ENCODE measurements around the gene SPATA3. TPM values are rescaled to one million over a fixed set of nuclear protein-coding genes. Genes with fewer than 3 reads are reported as not detected.
A peak's percentile ranks its signal among the peaks of the same experiment; 100 is the strongest.
"Not testable (repeated sequence)": the region's sequence is repeated elsewhere in the genome, so short reads cannot be mapped to it uniquely, and the experiment has no call there.

The SPATA3 gene
- total RNA-seq, 4 donors from 2014 or later, result not detected

DNA sequence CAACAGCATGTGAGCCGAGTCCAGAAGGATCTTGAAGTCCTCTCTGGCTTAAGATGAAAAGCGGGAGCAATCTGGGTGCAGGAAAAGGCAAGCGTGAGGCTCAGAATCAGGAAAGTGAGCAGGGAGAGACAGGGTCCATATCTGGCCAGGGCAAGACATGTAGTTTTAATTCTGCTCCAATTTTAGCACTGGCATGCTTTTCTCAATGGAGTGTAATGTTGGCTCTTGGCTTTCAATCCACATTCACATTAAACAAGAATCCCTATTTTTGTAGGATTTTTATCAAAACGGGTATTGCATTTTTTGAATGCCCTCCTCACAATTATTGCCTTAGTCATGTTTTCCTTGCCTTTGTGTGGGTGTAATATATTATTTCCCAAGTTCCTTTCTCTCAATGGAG lies 6.0 kb downstream of the SPATA3 start:
- no peak for TF ChIP-seq POLR2A (IDR thresholded peaks at IDR 0.05)
- TF ChIP-seq, protein P1, sequence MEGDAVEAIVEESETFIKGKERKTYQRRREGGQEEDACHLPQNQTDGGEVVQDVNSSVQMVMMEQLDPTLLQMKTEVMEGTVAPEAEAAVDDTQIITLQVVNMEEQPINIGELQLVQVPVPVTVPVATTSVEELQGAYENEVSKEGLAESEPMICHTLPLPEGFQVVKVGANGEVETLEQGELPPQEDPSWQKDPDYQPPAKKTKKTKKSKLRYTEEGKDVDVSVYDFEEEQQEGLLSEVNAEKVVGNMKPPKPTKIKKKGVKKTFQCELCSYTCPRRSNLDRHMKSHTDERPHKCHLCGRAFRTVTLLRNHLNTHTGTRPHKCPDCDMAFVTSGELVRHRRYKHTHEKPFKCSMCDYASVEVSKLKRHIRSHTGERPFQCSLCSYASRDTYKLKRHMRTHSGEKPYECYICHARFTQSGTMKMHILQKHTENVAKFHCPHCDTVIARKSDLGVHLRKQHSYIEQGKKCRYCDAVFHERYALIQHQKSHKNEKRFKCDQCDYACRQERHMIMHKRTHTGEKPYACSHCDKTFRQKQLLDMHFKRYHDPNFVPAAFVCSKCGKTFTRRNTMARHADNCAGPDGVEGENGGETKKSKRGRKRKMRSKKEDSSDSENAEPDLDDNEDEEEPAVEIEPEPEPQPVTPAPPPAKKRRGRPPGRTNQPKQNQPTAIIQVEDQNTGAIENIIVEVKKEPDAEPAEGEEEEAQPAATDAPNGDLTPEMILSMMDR (IDR thresholded peaks at IDR 0.05), result no peak
- Histone ChIP-seq H3K9me3 (no peaks in the 10 kb centered on the region), H3K27me3 (peaks cover 0 to 71% (median 0%) of the 10 kb centered on the region in 4 donors), H3K27ac (peak overlapping the region in 1 of 4 donors; percentile 3), H3K4me3 (no peak overlapping the region), H3K36me3 (no peaks in the 10 kb centered on the region), H3K4me1 (peaks cover 0 to 28% (median 4%) of the 10 kb centered on the region in 3 donors)
- intact Hi-C loops (cut with DNase I), result no loop called here
- 41 to 44% methylated on average over 4 of the region's 4 CpGs for WGBS, 2 donors
- DNase-seq, result no peak

DNA sequence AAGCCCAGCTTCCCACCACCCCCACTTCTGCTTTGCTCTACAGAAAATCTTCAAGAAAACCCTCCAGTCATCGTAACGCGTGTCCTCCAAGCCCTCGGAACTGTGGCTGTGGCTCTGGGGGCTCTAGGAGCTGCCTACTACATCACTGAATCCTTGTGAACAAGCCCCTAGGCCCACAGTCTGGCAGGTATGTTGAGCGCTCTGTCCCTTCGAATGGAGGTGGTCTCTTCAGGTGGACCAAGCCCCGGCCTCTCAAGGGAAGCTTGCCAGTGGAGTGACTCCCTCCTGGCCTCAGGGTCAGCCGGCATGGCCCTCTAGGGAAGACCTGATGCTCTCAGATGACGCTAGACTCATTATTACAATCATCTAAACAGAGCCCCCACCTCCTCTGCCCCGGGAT lies 6.7 kb downstream of the SPATA3 start:
- no peak overlapping the region for H3K4me3 ChIP-seq
- no peak for TF ChIP-seq POLR2A (IDR thresholded peaks at IDR 0.05)
- no peak overlapping the region for H3K27ac ChIP-seq
- peaks cover 0 to 69% (median 0%) of the 10 kb centered on the region in 4 donors for H3K27me3 ChIP-seq
- WGBS, 2 donors, result 74 to 82% methylated on average over 6 to 7 of the region's 10 CpGs
- no peak for DNase-seq
- intact Hi-C loops (cut with DNase I), result no loop called here
- H3K9me3 ChIP-seq, result no peaks in the 10 kb centered on the region
- H3K36me3 ChIP-seq, result no peaks in the 10 kb centered on the region
- peaks cover 0 to 35% (median 4%) of the 10 kb centered on the region in 3 donors for H3K4me1 ChIP-seq

DNA sequence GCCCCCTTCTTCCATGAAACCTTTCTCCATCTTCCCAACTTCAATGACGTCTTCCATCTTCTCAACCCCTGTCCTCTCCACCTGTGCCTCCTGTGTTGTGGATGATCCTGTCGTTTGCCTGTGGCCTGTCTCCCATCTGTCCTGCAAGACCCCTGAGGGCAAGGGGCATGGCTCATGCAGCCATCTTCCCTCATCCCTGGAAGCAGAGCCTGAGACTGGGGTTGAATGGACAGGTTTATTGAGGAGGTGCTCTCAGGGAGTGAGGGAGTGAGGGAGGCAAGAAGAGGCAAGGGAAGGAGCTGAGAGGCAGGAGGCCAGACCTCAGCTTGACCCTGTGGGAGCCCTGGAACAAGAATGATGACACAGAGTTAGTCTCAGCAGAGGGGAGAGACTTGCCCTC lies 7.3 kb downstream of the SPATA3 start:
- Histone ChIP-seq H3K4me3 (no peak overlapping the region), H3K9me3 (no peaks in the 10 kb centered on the region), H3K36me3 (no peaks in the 10 kb centered on the region), H3K4me1 (peaks cover 0 to 41% (median 4%) of the 10 kb centered on the region in 3 donors), H3K27ac (no peak overlapping the region), H3K27me3 (peaks cover 0 to 70% (median 0%) of the 10 kb centered on the region in 4 donors)
- intact Hi-C loops (cut with DNase I), result no loop called here
- WGBS, 2 donors, result 73 to 83% methylated on average over 2 of the region's 2 CpGs
- no peak for TF ChIP-seq POLR2A (IDR thresholded peaks at IDR 0.05)
- TF ChIP-seq, protein P1 (IDR thresholded peaks at IDR 0.05), result no peak
- no peak for DNase-seq

DNA sequence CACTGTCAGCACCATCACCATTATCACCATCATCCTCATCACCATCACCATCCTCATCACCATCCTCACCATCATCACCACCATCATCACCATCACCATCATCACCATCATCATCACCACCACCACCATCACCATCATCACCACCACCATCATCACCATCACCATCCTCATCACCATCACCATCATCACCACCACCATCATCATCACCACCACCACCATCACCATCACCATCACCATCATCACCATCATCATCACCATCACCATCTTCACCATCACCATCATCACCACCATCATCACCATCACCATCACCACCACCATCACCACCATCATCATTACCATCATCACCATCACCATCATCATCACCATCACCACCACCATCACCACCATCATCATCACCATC lies 9.0 kb downstream of the SPATA3 start:
- H3K27ac ChIP-seq; intact Hi-C loops (cut with DNase I); H3K36me3 ChIP-seq; DNase-seq; H3K4me3 ChIP-seq; H3K9me3 ChIP-seq: not testable (repeated sequence)
- H3K4me1 ChIP-seq, result peaks cover 0 to 43% (median 4%) of the 10 kb centered on the region in 3 donors
- peaks cover 0 to 68% (median 0%) of the 10 kb centered on the region in 4 donors for H3K27me3 ChIP-seq

DNA sequence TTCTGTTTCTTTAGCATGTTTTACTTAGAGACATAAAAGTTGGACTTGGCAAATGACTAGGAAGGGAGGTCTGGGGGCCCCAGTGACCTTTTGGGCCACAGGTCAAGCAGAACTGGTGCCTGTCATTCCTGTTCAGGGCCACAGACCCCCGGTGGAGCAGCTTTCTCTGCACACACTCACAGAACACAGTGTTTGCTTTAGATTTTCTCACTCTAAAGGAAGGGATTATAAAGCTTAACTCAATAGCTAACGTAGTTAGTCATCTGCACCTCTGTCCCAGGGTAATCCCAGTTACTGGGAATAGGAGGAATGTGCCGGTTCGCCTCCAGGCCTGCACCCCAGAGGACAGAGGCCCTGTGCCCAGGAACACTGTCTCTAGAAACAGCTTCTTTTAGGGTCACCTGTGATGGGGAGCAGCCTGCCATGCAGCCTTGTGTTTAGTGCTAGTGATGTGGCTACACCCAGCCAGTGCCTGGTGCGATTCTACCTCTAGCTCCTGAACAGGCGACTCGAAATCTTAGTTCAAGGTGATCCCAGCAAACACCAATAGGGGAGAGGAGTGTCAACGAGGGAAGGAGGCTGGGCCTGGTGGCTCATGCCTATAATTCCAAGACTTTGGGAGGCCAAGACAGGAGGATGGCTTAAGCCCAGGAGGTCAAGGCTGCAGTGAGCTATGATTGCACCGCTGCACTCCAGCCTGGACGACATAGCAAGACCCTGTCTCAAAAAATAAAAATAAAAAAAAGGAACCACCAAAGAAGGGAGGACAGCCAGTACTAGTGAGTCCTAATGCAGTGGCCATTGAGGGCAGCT lies 11.6 kb downstream of the SPATA3 start:
- Histone ChIP-seq H3K36me3 (no peaks in the 10 kb centered on the region), H3K4me1 (peaks cover 0 to 35% (median 4%) of the 10 kb centered on the region in 3 donors), H3K4me3 (no peak overlapping the region), H3K27me3 (peaks cover 0 to 57% (median 0%) of the 10 kb centered on the region in 4 donors), H3K9me3 (no peaks in the 10 kb centered on the region), H3K27ac (peak overlapping the region in 2 of 4 donors; percentile 0 to 41)
- intact Hi-C loops (cut with DNase I), result no loop called here
- WGBS, 2 donors, result 49 to 50% methylated on average over 7 to 10 of the region's 10 CpGs
- TF ChIP-seq, protein P1 (IDR thresholded peaks at IDR 0.05), result no peak
- no peak for TF ChIP-seq POLR2A (IDR thresholded peaks at IDR 0.05)
- no peak for DNase-seq

DNA sequence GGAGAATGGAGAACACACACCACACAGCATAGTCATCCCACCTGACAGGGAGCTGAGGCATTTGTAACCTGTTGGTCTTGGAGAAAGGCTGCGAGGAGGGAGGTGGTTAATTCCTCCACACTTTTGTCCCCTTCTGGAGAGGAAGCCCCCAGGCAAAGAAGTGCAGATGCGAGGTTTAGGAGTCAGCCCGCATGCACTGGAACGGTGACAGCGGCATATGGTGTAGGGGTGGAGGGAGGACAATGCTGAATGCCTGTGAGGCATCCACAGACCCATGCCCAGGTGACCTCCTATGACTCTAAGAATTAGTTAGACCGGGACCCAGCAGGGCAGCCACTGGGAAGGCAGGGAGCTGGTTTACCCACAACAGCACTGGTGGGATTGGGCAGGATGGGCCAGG lies 12.2 kb downstream of the SPATA3 start:
- Histone ChIP-seq H3K27ac (no peak overlapping the region), H3K4me1 (peaks cover 0 to 39% (median 4%) of the 10 kb centered on the region in 3 donors)
- no peak for DNase-seq

More for the DNA sequence above, 12.2 kb downstream of the SPATA3 start:
- Histone ChIP-seq H3K27me3 (peaks cover 0 to 57% (median 0%) of the 10 kb centered on the region in 4 donors), H3K36me3 (no peaks in the 10 kb centered on the region), H3K9me3 (no peaks in the 10 kb centered on the region), H3K4me3 (no peak overlapping the region)
- 66 to 79% methylated on average over 6 of the region's 6 CpGs for WGBS, 2 donors
- TF ChIP-seq, protein P1 (IDR thresholded peaks at IDR 0.05), result no peak
- no peak for TF ChIP-seq POLR2A (IDR thresholded peaks at IDR 0.05)
- intact Hi-C loops (cut with DNase I), result no loop called here
